ENCODE data around the gene DSC1. TPM values are rescaled to one million over a fixed set of nuclear protein-coding genes. Genes with fewer than 3 reads are reported as not detected.

Gene DSC1
- total RNA-seq, 1 experiment from 2014 or later: not detected

DNA sequence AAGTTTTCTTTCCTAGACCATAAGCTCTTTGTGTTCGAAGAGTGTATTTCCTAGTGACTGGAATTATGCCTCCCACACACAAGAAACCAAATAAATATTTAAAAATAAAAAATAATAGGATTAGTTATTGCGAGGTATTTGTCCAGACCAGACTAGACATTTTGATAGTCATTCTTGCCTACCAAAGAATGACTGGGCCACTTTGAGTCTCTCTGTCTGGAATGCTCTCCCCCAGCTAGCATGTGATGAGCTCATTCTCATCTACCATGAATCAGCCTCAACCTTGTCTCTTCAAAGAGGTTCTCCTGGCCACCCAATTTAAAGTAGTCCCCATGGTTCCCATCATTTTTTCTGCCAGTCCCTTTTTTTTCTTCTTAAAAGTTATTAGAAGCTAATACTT is 13.9 kb upstream of the DSC1 start:
- peaks cover 31% of the 10 kb centered on the region for H3K9me3 Mint-ChIP-seq
- ChIA-PET POLR2A (no interaction called here), CTCF (no interaction called here)
- no peak overlapping the region for H3K27ac Mint-ChIP-seq
- H3K4me1 Mint-ChIP-seq: no peaks in the 10 kb centered on the region
- H3K27me3 Mint-ChIP-seq (ENCODE audit: low read depth): no peaks in the 10 kb centered on the region
- peaks cover 17% of the 10 kb centered on the region for H3K36me3 Mint-ChIP-seq
- no peak overlapping the region for H3K4me3 Mint-ChIP-seq
- ATAC-seq: no peak
- no peak for DNase-seq (ENCODE audit: low spot score)
- TF ChIP-seq, protein P1, sequence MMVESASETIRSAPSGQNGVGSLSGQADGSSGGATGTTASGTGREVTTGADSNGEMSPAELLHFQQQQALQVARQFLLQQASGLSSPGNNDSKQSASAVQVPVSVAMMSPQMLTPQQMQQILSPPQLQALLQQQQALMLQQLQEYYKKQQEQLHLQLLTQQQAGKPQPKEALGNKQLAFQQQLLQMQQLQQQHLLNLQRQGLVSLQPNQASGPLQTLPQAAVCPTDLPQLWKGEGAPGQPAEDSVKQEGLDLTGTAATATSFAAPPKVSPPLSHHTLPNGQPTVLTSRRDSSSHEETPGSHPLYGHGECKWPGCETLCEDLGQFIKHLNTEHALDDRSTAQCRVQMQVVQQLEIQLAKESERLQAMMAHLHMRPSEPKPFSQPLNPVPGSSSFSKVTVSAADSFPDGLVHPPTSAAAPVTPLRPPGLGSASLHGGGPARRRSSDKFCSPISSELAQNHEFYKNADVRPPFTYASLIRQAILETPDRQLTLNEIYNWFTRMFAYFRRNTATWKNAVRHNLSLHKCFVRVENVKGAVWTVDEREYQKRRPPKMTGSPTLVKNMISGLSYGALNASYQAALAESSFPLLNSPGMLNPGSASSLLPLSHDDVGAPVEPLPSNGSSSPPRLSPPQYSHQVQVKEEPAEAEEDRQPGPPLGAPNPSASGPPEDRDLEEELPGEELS (CRISPR knock-in tag; IDR thresholded peaks at IDR 0.05): no peak
- TF ChIP-seq GTF2I (CRISPR knock-in tag; conservative IDR thresholded peaks at IDR 0.05): no peak
- TF ChIP-seq, protein P2, sequence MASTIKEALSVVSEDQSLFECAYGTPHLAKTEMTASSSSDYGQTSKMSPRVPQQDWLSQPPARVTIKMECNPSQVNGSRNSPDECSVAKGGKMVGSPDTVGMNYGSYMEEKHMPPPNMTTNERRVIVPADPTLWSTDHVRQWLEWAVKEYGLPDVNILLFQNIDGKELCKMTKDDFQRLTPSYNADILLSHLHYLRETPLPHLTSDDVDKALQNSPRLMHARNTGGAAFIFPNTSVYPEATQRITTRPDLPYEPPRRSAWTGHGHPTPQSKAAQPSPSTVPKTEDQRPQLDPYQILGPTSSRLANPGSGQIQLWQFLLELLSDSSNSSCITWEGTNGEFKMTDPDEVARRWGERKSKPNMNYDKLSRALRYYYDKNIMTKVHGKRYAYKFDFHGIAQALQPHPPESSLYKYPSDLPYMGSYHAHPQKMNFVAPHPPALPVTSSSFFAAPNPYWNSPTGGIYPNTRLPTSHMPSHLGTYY (CRISPR knock-in tag; IDR thresholded peaks at IDR 0.05): no peak
- TF ChIP-seq, protein P3, sequence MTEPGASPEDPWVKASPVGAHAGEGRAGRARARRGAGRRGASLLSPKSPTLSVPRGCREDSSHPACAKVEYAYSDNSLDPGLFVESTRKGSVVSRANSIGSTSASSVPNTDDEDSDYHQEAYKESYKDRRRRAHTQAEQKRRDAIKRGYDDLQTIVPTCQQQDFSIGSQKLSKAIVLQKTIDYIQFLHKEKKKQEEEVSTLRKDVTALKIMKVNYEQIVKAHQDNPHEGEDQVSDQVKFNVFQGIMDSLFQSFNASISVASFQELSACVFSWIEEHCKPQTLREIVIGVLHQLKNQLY (CRISPR knock-in tag; IDR thresholded peaks at IDR 0.05): no peak
- TF ChIP-seq, protein P4, sequence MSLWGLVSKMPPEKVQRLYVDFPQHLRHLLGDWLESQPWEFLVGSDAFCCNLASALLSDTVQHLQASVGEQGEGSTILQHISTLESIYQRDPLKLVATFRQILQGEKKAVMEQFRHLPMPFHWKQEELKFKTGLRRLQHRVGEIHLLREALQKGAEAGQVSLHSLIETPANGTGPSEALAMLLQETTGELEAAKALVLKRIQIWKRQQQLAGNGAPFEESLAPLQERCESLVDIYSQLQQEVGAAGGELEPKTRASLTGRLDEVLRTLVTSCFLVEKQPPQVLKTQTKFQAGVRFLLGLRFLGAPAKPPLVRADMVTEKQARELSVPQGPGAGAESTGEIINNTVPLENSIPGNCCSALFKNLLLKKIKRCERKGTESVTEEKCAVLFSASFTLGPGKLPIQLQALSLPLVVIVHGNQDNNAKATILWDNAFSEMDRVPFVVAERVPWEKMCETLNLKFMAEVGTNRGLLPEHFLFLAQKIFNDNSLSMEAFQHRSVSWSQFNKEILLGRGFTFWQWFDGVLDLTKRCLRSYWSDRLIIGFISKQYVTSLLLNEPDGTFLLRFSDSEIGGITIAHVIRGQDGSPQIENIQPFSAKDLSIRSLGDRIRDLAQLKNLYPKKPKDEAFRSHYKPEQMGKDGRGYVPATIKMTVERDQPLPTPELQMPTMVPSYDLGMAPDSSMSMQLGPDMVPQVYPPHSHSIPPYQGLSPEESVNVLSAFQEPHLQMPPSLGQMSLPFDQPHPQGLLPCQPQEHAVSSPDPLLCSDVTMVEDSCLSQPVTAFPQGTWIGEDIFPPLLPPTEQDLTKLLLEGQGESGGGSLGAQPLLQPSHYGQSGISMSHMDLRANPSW (CRISPR knock-in tag; conservative IDR thresholded peaks at IDR 0.05; ENCODE audit: low read depth): no peak
- no peak for TF ChIP-seq CBFB (CRISPR knock-in tag; IDR thresholded peaks at IDR 0.05; ENCODE audit: low read depth)
- TF ChIP-seq, protein P5, sequence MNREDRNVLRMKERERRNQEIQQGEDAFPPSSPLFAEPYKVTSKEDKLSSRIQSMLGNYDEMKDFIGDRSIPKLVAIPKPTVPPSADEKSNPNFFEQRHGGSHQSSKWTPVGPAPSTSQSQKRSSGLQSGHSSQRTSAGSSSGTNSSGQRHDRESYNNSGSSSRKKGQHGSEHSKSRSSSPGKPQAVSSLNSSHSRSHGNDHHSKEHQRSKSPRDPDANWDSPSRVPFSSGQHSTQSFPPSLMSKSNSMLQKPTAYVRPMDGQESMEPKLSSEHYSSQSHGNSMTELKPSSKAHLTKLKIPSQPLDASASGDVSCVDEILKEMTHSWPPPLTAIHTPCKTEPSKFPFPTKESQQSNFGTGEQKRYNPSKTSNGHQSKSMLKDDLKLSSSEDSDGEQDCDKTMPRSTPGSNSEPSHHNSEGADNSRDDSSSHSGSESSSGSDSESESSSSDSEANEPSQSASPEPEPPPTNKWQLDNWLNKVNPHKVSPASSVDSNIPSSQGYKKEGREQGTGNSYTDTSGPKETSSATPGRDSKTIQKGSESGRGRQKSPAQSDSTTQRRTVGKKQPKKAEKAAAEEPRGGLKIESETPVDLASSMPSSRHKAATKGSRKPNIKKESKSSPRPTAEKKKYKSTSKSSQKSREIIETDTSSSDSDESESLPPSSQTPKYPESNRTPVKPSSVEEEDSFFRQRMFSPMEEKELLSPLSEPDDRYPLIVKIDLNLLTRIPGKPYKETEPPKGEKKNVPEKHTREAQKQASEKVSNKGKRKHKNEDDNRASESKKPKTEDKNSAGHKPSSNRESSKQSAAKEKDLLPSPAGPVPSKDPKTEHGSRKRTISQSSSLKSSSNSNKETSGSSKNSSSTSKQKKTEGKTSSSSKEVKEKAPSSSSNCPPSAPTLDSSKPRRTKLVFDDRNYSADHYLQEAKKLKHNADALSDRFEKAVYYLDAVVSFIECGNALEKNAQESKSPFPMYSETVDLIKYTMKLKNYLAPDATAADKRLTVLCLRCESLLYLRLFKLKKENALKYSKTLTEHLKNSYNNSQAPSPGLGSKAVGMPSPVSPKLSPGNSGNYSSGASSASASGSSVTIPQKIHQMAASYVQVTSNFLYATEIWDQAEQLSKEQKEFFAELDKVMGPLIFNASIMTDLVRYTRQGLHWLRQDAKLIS (CRISPR knock-in tag; IDR thresholded peaks at IDR 0.05; ENCODE audit: borderline replicate concordance): no peak
- TF ChIP-seq, protein P6, sequence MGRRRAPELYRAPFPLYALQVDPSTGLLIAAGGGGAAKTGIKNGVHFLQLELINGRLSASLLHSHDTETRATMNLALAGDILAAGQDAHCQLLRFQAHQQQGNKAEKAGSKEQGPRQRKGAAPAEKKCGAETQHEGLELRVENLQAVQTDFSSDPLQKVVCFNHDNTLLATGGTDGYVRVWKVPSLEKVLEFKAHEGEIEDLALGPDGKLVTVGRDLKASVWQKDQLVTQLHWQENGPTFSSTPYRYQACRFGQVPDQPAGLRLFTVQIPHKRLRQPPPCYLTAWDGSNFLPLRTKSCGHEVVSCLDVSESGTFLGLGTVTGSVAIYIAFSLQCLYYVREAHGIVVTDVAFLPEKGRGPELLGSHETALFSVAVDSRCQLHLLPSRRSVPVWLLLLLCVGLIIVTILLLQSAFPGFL (CRISPR knock-in tag; IDR thresholded peaks at IDR 0.05; ENCODE audit: borderline replicate concordance): no peak
- no peak for TF ChIP-seq ZNF121 (CRISPR knock-in tag; IDR thresholded peaks at IDR 0.05)
- TF ChIP-seq ZNF671 (CRISPR knock-in tag; IDR thresholded peaks at IDR 0.05): no peak

DNA sequence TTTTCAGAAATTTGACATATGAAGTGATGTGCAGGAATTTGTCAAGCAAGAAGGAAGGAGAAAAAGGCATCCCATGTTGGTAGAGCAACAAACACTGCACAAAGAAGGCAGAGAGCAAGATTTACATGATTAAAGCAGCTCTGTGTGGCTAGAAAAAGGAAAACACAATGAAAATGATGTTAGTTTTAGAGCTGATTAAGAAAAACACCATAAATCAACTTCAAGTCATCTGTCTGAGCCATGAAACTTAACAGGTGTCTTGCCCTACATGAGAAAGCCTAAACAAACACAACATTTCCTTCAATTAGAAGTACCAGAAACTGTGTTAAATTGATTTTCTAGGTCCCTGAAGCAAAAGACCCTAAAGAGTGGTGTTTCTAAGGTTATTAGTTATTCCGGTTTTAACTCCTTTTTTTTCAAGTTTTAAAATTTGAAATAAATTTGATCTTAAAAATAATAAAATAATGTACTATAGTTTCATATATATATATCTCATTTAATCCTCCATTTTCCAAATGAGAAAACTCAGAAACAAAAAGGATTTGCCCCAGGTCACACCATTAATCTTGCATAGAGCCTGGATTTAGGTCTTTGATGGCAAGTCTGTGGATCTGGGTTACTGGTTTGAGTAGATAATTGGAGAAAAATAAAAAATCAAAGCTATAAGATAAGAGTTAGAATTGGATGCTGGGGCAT is 8.6 kb upstream of the DSC1 start:
- no peak overlapping the region for H3K4me3 Mint-ChIP-seq
- ATAC-seq: no peak
- CTCF ChIA-PET: no interaction called here
- no peak for DNase-seq (ENCODE audit: low spot score)
- H3K4me1 Mint-ChIP-seq: peaks cover 9% of the 10 kb centered on the region
- peaks cover 6% of the 10 kb centered on the region for H3K9me3 Mint-ChIP-seq
- POLR2A ChIA-PET: no interaction called here
- H3K36me3 Mint-ChIP-seq: no peaks in the 10 kb centered on the region
- TF ChIP-seq TEAD1 (CRISPR knock-in tag; IDR thresholded peaks at IDR 0.05) (no peak), MYBL2 (CRISPR knock-in tag; IDR thresholded peaks at IDR 0.05) (no peak), GTF2I (CRISPR knock-in tag; conservative IDR thresholded peaks at IDR 0.05) (no peak), NFYB (CRISPR knock-in tag; conservative IDR thresholded peaks at IDR 0.05; ENCODE audit: low read depth) (no peak), JUN (CRISPR knock-in tag; IDR thresholded peaks at IDR 0.05) (no peak)
- TF ChIP-seq, protein P7, sequence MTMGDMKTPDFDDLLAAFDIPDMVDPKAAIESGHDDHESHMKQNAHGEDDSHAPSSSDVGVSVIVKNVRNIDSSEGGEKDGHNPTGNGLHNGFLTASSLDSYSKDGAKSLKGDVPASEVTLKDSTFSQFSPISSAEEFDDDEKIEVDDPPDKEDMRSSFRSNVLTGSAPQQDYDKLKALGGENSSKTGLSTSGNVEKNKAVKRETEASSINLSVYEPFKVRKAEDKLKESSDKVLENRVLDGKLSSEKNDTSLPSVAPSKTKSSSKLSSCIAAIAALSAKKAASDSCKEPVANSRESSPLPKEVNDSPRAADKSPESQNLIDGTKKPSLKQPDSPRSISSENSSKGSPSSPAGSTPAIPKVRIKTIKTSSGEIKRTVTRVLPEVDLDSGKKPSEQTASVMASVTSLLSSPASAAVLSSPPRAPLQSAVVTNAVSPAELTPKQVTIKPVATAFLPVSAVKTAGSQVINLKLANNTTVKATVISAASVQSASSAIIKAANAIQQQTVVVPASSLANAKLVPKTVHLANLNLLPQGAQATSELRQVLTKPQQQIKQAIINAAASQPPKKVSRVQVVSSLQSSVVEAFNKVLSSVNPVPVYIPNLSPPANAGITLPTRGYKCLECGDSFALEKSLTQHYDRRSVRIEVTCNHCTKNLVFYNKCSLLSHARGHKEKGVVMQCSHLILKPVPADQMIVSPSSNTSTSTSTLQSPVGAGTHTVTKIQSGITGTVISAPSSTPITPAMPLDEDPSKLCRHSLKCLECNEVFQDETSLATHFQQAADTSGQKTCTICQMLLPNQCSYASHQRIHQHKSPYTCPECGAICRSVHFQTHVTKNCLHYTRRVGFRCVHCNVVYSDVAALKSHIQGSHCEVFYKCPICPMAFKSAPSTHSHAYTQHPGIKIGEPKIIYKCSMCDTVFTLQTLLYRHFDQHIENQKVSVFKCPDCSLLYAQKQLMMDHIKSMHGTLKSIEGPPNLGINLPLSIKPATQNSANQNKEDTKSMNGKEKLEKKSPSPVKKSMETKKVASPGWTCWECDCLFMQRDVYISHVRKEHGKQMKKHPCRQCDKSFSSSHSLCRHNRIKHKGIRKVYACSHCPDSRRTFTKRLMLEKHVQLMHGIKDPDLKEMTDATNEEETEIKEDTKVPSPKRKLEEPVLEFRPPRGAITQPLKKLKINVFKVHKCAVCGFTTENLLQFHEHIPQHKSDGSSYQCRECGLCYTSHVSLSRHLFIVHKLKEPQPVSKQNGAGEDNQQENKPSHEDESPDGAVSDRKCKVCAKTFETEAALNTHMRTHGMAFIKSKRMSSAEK (CRISPR knock-in tag; IDR thresholded peaks at IDR 0.05; ENCODE audit: borderline replicate concordance): no peak
- TF ChIP-seq, protein P1 (CRISPR knock-in tag; IDR thresholded peaks at IDR 0.05): no peak
- no peaks in the 10 kb centered on the region for H3K27me3 Mint-ChIP-seq (ENCODE audit: low read depth)
- no peak overlapping the region for H3K27ac Mint-ChIP-seq
